Loucy (cell line): Measurements from ENCODE around the gene KRTAP4-12.
"Not testable (repeated sequence)": the region's sequence is repeated elsewhere in the genome, so short reads cannot be mapped to it uniquely, and the experiment has no call there.

Experiments
- EZH2phosphoT487 ChIP-seq: fragments of 200-600 bp; IDR thresholded peaks from 2 replicates; pipeline ENCODE4 v1.6.1; 2018; ENCODE audit warnings: antibody characterized with exemption, mild to moderate bottlenecking, moderate library complexity, borderline replicate concordance
- TF ChIP-seq, protein P1 (sequence below): fragments of 200-600 bp; sonication (generic); conservative IDR thresholded peaks from 2 replicates; pipeline ENCODE4 v1.5.1; 2014; ENCODE audit warnings: mild to moderate bottlenecking, antibody characterized with exemption, low read length

DNA sequence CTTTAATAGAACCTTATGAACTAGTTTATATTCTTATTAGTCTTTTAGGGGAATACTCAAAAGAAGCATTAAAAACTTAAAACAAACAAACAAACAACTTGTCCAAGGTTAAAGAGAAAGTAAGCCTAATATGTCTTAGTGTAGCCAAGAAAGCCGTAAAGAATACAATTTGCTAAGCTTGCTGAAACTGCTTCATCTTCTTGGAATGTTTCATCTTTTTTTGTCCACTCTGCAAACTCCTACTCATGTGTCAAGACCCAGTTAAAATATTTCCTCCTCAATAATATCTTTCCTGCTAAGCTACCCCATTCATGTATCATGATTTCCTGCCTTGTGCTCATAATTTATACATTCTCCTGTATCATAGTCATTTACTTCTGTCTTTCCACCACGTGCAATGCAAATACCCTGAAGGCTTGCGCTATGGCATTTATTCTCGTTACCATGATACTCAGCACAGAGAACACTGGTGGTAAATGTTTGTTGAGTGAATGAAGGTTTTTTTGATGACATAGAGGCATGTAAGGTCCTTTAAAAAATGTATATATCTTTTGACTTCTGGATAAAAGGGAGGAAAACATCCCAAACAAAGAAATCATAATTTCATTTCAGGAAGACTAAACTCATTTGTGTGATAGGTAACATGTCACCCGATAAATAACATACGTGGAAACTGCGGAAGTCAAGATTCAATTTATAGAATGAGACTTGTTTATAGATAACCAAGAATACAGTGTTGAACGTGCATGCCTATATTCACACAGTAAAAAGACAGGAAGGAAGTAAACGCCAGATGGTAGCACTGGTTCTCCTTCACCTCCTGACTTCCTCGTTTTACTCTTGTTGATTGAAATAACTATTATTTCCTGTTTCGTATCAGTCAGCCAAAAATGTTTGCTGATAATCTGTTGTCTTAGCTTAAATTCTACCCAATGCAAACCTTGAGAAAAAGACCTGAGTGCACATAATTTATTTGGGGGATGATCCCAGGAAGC lies 4.0 kb downstream of the KRTAP4-12 start:
- TF ChIP-seq, protein P1, sequence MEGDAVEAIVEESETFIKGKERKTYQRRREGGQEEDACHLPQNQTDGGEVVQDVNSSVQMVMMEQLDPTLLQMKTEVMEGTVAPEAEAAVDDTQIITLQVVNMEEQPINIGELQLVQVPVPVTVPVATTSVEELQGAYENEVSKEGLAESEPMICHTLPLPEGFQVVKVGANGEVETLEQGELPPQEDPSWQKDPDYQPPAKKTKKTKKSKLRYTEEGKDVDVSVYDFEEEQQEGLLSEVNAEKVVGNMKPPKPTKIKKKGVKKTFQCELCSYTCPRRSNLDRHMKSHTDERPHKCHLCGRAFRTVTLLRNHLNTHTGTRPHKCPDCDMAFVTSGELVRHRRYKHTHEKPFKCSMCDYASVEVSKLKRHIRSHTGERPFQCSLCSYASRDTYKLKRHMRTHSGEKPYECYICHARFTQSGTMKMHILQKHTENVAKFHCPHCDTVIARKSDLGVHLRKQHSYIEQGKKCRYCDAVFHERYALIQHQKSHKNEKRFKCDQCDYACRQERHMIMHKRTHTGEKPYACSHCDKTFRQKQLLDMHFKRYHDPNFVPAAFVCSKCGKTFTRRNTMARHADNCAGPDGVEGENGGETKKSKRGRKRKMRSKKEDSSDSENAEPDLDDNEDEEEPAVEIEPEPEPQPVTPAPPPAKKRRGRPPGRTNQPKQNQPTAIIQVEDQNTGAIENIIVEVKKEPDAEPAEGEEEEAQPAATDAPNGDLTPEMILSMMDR = not testable (repeated sequence)
- TF ChIP-seq EZH2phosphoT487 = not testable (repeated sequence)
